SU-DHL-6 (cell line): ENCODE results near the gene ERAS.

Experiments used
- CTCF ChIP-seq: fragments of 200-600 bp; sonication (generic); IDR thresholded peaks from one replicate; pipeline ENCODE4 v1.5.1; 2017; ENCODE audit warnings: antibody characterized with exemption, mild to moderate bottlenecking, low read length, moderate library complexity; ENCODE audit not compliant: insufficient read depth, poor library complexity, severe bottlenecking
- EZH2phosphoT487 ChIP-seq: fragments of 200-600 bp; sonication (generic), shearing (Covaris generic); conservative IDR thresholded peaks from 2 replicates; pipeline ENCODE4 v1.6.1; 2018; ENCODE audit warnings: mild to moderate bottlenecking, antibody characterized with exemption, low read length, moderate library complexity, mixed read lengths

- TF ChIP-seq CTCF = no peak
- no peak for TF ChIP-seq EZH2phosphoT487
These were observed 32.4 kb upstream of the ERAS start for GRCh38 chrX:48793935-48794334.
